Measurements from ENCODE around the gene AGPS. TPM values are rescaled to one million over a fixed set of nuclear protein-coding genes. Genes with fewer than 3 reads are reported as not detected.

The AGPS gene
- total and polyA plus RNA-seq, 2 of the 13 experiments (the other 11 are each of a cell fraction or from before 2014, with no cell fraction given): 39.4 to 99.0 TPM

- in situ Hi-C loops (cut with HindIII; ENCODE audit: extremely low pct_ligation_motif_present, low pct_unique_long_range_greater_than_20kb) (no loop called here), intact Hi-C loops (cut with micrococcal nuclease; ENCODE audit: unreplicated experiment) (no loop called here)
- peak overlapping the region; percentile 51 for H3K4me2 ChIP-seq (ENCODE audit: low read depth, low read length)
- ATAC-seq (peak; percentile 91), DNase-seq (ENCODE audit: low spot score) (peak; percentile 80), FAIRE-seq (no peak)
- no peaks in the 10 kb centered on the region for H3K79me2 ChIP-seq (ENCODE audit: insufficient read depth, low read length)
- H2AFZ ChIP-seq (ENCODE audit: low read length): peak overlapping the region; percentile 21
- no peak overlapping the region for H3K4me3 ChIP-seq (replicated peaks in 1 of 3; ENCODE audit: insufficient read depth in 1 of 3, low read depth in 2 of 3, low read length in 3 of 3)
- H3K4me1 ChIP-seq (ENCODE audit: insufficient read depth, low read length): peaks cover 28% of the 10 kb centered on the region
- no peaks in the 10 kb centered on the region for H4K20me1 ChIP-seq (ENCODE audit: insufficient read depth, low read length)
- CTCF ChIA-PET (ENCODE audit: low intra/inter-chr PET ratio, low total read pairs): no interaction called here
- H3K27me3 ChIP-seq (ENCODE audit: control insufficient read depth in 1 of 2, insufficient read depth in 2 of 2, low read length in 2 of 2): no peaks in the 10 kb centered on the region
- H3K36me3 ChIP-seq (replicated peaks in 1 of 2; ENCODE audit: control insufficient read depth in 1 of 2, insufficient read depth in 2 of 2, low read length in 2 of 2): no peaks in the 10 kb centered on the region
- H3K9me3 ChIP-seq (ENCODE audit: low read length): no peaks in the 10 kb centered on the region
- peak overlapping the region; percentile 17 for H3K27ac ChIP-seq (ENCODE audit: extremely low read length, insufficient read depth, low read length)
- H3K9ac ChIP-seq (ENCODE audit: insufficient read depth, low read depth, low read length): no peak overlapping the region
- POLR2A ChIA-PET: no interaction called here
- 6% methylated on average over 2 of the region's 2 CpGs for WGBS (ENCODE audit: low lambda C conversion rate)
- BruUV-seq (replicated peaks): no TSS peak
- no peak for TF ChIP-seq ARID2 (CRISPR knock-in tag; IDR thresholded peaks at IDR 0.05; ENCODE audit: borderline replicate concordance)
- peak in 1 of 2 experiments; percentile 56; a peak in 1 of 4 replicates for TF ChIP-seq EP300 (IDR thresholded peaks at IDR 0.05; ENCODE audit: low read depth in 2 of 2, low read length in 2 of 2)
- no peak for TF ChIP-seq EP300 (CRISPR knock-in tag; IDR thresholded peaks at IDR 0.05; ENCODE audit: borderline replicate concordance)
- TF ChIP-seq BCL3 (CRISPR knock-in tag; IDR thresholded peaks at IDR 0.05): no peak
- no peak for TF ChIP-seq ZNF33B (CRISPR knock-in tag; IDR thresholded peaks at IDR 0.05)
- TF ChIP-seq MTF1 (CRISPR knock-in tag; IDR thresholded peaks at IDR 0.05): no peak
- no peak for TF ChIP-seq TBL1XR1 (IDR thresholded peaks at IDR 0.05; ENCODE audit: borderline replicate concordance, low read length, partially characterized antibody)
- TF ChIP-seq KLF16 (CRISPR knock-in tag; IDR thresholded peaks at IDR 0.05): no peak
- TF ChIP-seq MZF1 (CRISPR knock-in tag; IDR thresholded peaks at IDR 0.05; ENCODE audit: borderline replicate concordance): no peak
- TF ChIP-seq ZNF878 (CRISPR knock-in tag; IDR thresholded peaks at IDR 0.05): no peak
- no peak for TF ChIP-seq CERS6 (CRISPR knock-in tag; IDR thresholded peaks at IDR 0.05)
- no peak for TF ChIP-seq ZBTB38 (CRISPR knock-in tag; IDR thresholded peaks at IDR 0.05)
- no peak for TF ChIP-seq ZFP1 (CRISPR knock-in tag; IDR thresholded peaks at IDR 0.05)
- TF ChIP-seq SETDB1 (CRISPR knock-in tag; IDR thresholded peaks at IDR 0.05; ENCODE audit: borderline replicate concordance): no peak
- TF ChIP-seq ZBTB7A (CRISPR knock-in tag; IDR thresholded peaks at IDR 0.05): no peak
- TF ChIP-seq TEAD3 (CRISPR knock-in tag; optimal IDR thresholded peaks at IDR 0.05; ENCODE audit: borderline replicate concordance): peak; percentile 2
- TF ChIP-seq GPN1 (CRISPR knock-in tag; IDR thresholded peaks at IDR 0.05; ENCODE audit: borderline replicate concordance): no peak
- no peak for TF ChIP-seq ZMYM3 (CRISPR knock-in tag; IDR thresholded peaks at IDR 0.05)
- TF ChIP-seq ZNF644 (CRISPR knock-in tag; IDR thresholded peaks at IDR 0.05; ENCODE audit: low read depth): 0 out of 2 replicates have a peak, but pooled peaks have one; percentile 8
- no peak for TF ChIP-seq THYN1 (CRISPR knock-in tag; IDR thresholded peaks at IDR 0.05; ENCODE audit: borderline replicate concordance, low read depth)
- no peak for TF ChIP-seq ZNF879 (CRISPR knock-in tag; IDR thresholded peaks at IDR 0.05)
- no peak for TF ChIP-seq GMEB2 (CRISPR knock-in tag; IDR thresholded peaks at IDR 0.05; ENCODE audit: low read depth)
- TF ChIP-seq BRD4 (CRISPR knock-in tag; IDR thresholded peaks at IDR 0.05): no peak
- no peak for TF ChIP-seq ARNTL (CRISPR knock-in tag; IDR thresholded peaks at IDR 0.05)
- TF ChIP-seq ZNF772 (CRISPR knock-in tag; IDR thresholded peaks at IDR 0.05): no peak
- no peak for TF ChIP-seq RAD21 (CRISPR knock-in tag; IDR thresholded peaks at IDR 0.05)
Observed at GRCh38 chr2:177572236-177572671, 179.7 kb downstream of the AGPS start.
